ENCODE measurements around the gene COMP.

COMP gene

DNA sequence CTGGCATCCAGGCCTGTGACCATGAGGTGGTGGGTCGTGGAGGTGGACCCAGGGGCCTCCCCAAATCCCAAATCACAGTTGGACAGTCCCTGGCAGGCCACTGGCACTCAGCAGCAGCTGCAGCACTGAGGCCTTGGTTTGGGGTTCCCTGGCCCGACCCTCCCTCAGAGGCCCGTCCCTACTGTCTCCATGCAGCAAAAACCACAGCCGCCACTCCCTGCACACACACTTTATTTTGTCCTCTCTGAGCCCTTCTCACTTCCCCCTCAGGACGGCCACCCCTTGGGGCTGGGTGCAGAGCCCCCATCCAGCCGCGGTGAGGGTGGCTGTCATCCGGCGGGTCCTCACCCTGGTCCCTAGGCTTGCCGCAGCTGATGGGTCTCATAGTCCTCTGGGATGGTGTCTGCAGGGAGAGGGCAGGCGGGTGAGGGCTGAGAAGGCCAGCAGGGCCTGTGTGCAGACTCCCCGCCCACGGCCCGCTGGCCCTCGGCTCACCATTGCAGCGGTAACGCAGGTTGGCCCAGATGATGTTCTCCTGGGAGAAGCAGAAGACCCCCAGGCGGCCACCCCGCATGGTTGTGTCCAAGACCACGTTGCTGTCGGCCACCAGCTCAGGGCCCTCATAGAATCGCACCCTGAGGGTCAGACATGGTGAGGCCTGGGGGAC lies 8.4 kb downstream of the COMP start:
- no peak for DNase-seq

DNA sequence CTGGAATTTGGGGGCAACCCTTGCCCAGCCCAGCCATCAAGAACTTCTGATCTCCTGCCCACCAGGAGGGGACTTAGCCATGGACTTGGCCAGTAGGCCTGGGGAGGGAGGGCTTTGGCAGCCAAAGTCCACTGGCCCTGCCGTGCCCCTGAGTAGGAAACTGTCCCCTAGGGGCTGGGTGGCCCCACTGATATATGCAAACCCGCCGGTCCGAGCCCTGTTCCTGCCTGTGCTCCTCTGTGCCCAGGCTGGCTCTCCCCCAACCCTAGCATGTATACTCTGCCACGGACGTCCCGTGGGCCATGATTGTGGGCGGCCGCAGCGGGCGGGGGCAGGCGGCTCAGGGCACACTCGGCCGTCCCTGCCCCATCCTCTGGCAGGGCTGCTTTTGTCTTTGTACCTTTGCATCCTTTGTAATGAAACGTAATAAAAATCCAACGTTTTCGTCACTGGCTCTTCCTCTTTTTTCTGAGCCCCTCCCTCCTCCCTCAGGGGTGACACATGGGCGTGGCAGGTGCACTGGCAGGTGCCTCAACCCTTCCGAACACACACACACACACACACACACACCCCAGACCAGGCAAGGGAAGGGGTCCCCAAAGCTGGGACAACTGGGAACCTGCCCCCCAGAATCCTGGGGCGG lies 9.1 kb downstream of the COMP start:
- DNase-seq, result no peak

DNA sequence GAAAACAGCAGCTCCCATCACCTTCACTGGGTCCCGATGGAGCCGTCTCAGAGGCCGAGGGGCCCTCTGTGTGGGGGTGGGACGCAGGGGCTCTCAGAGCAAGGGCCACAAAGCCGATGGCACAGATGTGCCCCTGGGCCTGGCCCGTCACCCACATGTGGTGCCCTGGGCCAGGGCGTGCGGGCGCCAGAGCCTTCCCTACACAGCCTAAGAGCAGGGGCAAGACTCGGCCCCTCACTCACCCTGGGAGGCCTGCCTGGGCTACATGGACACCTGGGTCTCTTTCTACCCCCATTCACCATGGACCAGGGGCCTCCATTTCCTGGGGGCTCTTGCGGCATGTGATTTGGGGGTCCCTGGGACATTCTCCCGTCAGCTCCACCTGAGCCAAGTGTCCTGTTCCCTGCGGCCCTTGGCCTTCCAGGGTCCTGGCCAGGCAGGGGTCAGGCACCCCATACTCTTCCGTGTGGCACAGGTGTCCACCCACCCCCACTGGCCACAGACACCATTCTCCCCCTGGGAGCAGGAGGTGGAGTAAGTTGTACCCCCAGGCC lies 10.0 kb downstream of the COMP start:
- DNase-seq, result no peak

DNA sequence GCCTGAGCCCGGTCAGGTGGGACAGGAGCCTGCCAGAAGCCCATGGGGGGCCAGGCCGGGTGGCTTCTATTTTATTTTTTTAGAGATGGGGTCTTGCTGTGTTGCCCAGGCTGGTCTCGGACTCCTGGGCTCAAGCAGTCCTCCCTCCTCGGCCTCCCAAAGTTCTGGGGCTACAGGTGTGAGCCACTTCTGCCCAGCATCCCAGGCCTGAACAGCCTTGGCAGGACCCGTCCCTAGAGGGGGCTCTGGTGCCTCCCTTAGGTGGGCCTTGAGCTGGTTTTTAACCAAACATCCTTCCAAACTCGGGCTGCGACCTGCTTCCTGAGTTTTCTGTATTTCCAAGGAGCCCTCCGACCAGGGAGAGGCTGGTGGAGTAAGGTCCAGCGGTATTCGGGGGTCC lies 10.5 kb downstream of the COMP start:
- DNase-seq, result no peak

DNA sequence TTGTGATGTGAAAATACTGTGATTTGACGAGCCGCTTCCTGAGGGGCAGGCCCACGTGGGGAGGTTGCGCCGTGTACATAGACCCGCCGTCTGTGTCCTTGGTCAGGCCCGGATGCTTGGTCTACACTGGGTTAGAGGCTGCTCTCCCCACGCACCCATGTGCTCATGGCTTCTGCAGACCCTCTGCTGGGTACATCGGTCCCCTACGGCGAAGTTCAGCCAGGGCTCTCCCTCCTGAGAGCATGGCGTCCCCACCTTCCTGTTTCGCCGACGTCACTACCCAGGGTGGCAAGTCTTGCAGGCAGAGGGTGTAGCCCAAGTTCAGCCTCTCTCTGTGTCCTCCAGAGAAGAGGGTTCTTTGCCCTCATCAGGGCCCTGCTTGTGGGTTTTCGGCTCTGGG lies 11.0 kb downstream of the COMP start:
- DNase-seq, result no peak

DNA sequence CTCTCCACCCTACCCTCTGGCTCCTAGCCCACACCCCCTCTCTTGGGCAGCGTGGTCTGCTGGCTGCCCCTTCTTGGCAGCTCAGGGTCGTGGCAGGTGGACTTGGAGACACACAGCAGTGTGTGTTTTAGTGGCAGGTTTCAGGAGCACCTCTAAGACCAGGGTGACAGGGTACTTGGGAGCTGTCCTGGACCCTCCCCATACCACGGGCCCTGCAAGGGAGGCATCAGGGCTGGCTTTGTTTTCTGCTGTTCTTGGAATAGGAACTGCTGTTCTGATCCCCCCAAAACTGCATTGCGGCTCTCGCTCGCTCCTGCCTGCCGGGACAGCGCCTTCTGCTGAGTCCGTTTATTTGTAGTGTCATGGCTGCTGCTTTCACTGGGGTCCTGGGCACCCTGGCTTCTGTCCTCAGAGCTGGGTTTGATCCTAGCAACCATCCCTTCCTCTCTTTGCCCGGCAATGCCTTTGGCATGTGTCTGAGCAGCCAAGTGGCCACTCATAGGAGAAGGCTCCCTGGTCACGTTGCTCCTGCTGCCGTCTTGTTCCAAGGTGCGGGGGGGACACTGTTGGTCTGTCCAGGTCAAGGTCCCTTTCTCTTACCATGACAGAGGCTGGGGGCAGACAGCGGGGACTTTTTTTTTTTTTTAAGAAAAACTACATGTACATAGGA lies 12.1 kb downstream of the COMP start:
- DNase-seq, result no peak

DNA sequence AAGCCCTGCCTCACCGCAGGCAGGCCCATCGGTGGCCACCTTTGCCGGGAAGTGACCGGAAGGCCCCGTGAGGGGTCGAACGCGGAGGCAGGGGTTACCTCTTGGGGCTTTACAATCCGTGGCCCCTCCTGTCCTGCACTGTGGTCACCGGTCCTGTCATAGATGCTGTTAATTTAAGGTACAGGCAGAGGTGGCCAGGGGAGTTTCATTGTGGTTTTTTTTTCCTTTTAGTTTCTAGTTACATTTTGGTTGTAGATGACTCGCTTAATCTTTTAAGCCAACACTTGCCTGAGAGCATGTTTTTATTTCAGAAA lies 13.1 kb downstream of the COMP start:
- DNase-seq, result no peak

DNA sequence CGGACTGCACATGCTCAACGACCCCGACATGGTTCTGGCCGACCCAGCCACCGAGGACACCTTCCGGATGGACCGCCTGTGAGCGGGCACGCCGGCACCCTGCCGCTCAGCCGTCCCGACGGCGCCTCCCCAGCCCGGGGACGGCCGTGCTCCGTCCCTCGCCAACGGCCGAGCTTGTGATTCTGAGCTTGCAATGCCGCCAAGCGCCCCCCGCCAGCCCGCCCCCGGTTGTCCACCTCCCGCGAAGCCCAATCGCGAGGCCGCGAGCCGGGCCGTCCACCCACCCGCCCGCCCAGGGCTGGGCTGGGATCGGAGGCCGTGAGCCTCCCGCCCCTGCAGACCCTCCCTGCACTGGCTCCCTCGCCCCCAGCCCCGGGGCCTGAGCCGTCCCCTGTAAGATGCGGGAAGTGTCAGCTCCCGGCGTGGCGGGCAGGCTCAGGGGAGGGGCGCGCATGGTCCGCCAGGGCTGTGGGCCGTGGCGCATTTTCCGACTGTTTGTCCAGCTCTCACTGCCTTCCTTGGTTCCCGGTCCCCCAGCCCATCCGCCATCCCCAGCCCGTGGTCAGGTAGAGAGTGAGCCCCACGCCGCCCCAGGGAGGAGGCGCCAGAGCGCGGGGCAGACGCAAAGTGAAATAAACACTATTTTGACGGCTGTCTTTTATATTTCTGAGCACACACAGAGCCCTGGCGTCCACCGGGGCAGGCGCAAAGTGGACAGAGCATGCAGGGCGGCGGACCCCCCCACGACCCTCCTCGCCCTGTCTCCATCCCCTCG lies 13.6 kb downstream of the COMP start:
- DNase-seq, result no peak

DNA sequence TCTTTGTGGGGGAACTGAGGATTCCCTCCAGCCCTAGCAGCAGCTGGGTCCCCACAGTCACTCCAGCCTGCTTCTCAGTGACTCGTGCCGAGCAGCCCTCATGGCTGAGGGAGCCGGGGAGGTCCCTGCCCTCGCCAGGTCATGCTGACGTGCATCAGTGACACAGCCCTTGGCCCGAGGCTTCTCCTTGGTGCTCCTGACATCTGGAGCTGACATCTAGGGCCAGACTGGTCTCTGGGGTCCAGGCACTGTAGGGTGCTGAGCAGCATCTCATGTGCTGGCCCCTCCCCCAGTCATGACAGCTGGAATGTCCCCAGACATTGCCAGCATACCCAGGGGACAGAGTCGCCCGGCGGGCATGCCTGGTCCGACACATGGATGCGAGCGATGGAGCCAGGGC lies 14.4 kb downstream of the COMP start:
- no peak for DNase-seq

DNA sequence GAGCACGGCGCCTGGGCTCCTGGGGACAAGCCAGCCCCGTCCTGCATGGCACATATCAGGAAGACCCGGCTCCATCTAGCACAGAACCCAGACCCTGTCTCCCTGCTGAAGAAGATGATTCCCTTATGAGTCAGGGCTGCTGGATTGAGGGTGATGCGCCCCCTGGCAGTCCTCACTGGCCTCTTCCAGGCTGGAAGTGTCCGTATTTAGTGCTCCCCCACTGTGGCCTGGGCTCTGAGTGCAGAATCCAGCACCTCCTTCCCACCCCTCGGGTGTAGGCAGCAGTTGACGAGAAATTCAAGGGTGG lies 14.9 kb downstream of the COMP start:
- DNase-seq, result no peak

DNA sequence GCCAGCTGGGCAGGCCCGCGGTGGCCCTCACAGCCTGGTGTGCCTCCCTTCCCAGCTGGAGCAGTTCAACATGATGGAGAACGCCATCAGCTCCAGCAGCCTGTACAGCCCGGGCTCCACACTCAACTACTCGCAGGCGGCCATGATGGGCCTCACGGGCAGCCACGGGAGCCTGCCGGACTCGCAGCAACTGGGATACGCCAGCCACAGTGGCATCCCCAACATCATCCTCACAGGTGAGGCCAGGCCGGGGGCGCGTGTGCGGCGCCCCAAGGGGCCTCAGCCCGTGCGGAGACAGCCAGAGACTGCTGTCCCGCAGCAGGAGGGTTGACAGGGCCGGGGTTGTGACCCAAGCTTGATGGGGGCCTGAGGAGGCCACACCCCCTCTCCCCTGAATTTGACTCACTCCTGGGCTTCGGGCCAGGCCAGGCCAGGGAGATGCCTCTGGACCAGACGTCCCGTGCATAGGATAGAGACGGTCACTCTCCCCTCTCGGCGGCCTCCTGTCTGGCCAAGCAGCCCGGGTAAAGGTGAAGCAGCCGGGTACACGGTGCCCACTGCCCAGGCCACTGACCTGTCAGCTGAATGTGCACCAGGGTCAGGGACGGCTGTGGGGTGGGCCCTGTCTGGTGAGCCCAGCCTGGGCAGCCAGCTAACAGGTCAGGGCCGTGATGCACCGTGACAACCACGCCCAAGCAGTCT lies 15.4 kb downstream of the COMP start:
- DNase-seq, result no peak

DNA sequence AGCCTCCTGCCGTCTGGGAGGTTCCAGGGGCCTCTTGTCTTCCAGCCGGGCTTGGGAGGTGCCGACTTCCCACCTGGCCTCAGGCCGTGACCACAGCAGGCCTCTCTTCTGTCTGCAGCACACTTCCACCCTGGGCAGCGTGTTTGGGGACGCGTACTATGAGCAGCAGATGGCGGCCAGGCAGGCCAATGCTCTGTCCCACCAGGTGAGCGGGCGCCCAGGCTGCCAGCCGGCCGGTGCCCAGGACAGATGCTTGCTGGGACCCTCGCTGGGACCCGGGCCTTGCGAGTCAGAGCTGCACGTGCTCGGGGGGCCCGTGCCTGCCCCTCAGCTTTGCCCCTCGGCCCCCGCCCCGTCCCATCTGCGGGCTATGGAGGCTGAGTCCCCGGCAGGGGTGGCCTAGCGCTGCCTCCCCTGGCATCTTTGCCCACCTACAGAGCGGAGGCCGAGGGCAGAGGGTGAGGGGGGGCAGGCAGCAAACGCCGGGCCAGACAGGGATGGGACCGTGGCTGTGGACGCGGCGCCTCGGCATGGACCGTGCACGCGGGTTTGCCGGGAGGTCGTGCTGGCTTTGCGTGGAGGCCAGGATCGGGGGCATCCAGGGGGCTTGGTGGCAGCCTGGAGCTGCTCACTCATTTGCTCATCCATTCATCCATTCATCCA lies 16.2 kb downstream of the COMP start:
- no peak for DNase-seq

DNA sequence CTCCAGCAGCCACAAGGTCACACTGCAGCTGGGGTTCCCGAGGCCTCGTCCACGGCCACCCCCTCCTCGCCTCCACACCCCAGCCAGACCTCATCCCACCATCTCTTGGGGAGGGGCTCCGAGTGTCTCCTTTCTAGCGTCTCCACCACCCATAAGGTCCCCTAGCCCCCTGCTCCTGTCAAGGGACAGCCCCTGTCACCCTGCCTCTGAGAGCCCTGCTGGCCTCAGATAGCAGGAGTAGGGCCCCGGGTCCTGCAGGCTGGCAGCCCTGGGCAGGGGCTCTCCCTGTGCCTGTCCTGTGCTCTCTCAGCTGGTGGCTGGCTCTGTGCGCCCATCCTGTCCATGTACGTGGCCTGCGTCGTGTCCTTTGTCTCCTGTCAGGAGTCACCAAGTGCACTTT lies 17.0 kb downstream of the COMP start:
- DNase-seq, result no peak

DNA sequence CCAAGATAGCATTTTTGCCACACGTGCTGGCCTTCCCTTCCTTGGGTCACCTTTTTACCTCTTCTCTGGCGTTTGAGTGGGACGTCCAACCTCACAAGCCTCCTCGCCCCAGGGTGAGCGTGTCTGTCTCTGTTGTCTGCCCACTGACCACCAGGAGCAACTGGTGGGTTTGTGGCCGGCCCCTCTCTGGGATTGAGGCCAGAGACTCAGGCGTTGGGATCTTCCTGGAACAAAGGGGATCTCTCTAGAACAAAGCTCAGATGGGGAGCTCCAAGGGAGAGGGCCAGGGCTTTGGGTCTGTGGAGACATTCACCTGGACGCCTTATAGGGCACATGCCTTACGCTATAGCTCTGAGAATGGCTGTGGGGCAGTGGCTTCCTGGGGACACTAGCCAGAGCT lies 17.4 kb downstream of the COMP start:
- no peak for DNase-seq

DNA sequence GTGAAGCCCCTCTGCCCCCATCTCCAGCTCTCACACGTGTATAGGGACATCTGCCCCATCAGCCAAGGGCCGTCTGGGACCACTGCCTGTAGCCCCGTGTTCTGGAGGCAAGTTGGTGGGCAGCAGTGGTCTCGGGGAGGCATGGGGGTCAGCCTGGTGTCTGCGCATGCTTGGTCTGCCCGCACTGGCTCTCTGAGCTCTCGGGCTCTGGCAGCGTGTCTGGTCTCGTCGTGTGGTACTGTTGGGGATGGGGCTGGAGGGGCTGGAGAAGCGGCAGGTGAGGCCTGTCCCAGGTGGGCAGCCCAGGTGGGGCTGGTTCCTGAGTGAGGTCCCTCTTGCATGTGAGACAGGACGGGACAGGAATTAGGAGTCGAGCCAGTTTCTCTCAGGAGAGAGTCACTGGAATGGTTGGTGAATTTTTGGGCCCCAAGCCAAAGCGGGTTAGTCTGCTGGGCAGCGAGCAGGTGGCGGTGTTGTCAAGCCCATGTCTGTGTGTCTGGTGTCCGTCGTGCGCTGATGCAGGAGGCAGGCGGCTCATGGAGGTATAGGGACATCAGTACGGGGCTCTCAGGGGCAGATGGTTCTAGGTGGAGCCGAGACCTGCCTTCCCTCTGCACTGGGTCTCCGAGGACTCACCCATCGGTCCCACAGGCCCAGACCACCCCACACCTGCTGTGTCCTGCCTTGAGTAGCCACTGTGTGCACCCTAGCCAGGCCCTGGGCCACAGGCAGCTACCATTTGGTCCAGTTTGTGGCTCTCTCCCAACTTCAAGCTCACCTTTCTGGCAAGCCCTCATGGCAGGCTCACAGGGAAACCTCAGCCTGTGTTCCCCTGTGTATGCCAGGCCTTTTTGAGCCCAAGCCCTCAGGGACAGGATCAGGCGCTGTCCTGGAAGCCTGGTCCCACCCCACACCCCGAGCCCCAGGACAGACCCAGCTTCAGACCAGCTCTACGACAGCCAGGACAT lies 18.2 kb downstream of the COMP start:
- DNase-seq, result no peak

DNA sequence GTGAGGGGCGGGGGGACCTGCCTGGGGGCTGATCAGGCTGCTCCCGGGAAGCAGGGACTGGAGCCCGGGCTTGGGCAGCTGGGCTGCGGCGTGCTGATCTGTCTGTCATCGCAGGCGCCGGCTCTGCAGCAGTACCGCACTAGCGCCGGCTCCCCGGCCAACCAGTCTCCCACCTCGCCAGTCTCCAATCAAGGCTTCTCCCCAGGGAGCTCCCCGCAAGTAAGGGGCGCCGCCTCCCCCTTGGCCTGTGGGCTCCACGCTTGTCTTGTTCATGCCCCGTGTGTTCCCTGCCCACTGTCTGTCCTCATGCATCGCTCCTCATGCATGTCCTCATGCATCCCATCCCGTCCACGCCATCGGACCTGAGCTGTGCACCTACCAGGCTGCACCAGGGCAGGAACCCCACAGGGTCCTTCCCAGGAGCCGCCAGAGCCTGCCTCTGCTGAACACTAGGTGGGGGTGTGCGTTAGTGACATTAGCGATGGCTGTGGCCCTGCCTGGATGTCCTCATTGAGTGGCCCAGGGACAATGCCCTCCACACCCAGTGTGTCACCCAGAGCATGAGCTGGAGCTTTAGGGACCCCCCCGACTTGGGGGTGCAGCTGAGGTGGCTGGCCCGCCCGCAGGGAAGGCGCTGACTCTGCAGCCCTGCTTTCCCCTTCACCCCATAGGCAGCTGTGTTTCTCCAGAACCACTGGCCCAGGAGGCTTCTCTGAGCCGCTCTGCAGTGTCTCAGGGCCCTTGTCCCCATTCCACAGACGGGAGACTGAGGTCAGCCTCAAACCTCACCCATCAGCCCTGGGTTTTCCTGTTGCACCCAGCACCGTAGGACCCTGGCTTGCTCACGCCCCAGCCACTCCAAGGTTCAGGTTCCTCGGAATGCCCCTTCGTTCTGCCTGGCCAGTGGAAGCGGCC lies 19.5 kb downstream of the COMP start:
- DNase-seq, result no peak

DNA sequence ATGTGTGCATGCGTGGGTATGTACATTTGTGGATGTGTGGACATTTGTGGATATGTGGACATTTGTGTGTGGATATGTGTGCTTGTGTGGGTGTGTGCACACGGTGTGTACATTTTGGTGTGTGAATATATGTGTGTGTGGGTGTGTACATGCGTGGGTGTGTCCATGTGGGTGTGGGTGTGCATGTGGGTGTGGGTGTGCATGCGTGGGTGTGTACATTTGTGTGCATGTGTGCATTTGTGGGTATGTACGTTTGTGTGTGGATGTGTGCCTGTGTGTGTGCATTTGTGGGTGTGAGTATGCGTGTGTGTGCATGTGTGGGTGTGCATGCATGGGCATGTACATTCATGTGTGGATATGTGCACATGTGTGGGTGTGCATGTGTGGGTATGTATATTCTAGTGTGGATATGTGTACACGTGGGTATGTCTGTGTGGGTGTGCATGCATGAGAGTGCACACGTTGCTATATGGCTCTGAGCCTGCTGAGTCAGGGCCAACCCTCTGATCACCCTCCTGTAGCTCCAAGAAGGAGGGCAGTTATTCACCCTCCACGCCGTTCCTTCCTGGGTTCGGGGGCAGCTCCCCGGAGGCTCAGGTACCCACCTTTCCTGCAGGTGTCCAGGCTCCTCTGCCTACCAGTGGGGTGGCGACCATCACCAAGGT lies 20.3 kb downstream of the COMP start:
- DNase-seq, result no peak

DNA sequence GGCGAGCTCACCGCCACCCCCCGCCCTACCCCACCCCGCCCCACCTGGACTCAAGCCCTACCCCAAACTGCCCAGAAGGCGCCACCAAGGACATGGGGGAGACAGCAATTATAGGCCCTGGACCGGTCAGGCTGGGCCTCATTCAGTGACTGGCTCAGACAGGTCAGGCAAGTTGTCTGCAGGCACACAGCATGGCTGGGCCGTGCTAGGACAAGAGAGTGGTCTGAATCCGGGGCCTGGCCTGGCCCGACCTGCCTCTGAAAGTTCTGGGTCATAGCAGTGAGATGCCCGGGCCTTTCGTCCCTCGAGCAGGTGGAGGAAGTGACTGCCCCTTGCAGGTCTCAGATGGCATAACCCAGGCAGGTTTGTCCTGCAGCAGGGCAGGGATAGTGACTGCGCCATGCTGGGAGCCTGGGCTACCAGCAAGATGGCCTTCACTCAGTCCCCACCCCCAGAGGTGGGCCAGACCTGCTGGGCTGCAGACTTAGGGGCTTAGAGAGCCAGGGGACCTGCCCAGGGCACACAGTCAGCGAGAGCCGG lies 21.0 kb downstream of the COMP start:
- no peak for DNase-seq

All from NCI-H1436 treated with DMSO at 0.1 percent for 48 hours (cell line).